Uterus (tissue), 4 donors: Measurements from ENCODE around the gene OLIG2. TPM values are rescaled to one million over a fixed set of nuclear protein-coding genes. Genes with fewer than 3 reads are reported as not detected.

Experiments
- DNase-seq, 2 donors: peaks; one replicate each; pipeline ENCODE4 v3.0.0-alpha.2; 2019 to 2020
- H3K27ac ChIP-seq, 2 donors: fragments of 200-600 bp; sonication (generic); 1 replicate in 1 of 2; 2 replicates in 1 of 2; pipeline ENCODE4 v1.5.1; 2016 to 2018
- H3K27me3 ChIP-seq, 2 donors: fragments of 200-600 bp; sonication (generic); one replicate each; pipeline ENCODE4 v1.5.1; 2018 to 2019; ENCODE audit warnings: control low read depth in 1 of 2
- H3K36me3 ChIP-seq, 2 donors: fragments of 200-600 bp; sonication (generic); one replicate each; pipeline ENCODE4 v1.5.1; 2019; ENCODE audit warnings: control low read depth in 1 of 2
- H3K4me1 ChIP-seq, 2 donors: fragments of 200-600 bp; sonication (generic); one replicate each; pipeline ENCODE4 v1.5.1; 2018 to 2019; ENCODE audit warnings: control low read depth in 1 of 2
- H3K4me3 ChIP-seq, 2 donors: fragments of 200-600 bp; sonication (generic); 1 replicate in 1 of 2; 2 replicates in 1 of 2; pipeline ENCODE4 v1.5.1; 2018 to 2019; ENCODE audit warnings: mild to moderate bottlenecking in 1 of 2
- H3K9me3 ChIP-seq, 2 donors: fragments of 200-600 bp; sonication (generic); one replicate each; pipeline ENCODE4 v1.5.1; 2019; ENCODE audit warnings: control low read depth in 1 of 2
- POLR2A ChIP-seq, 2 donors: fragments of 450-650 bp; IDR thresholded peaks; one replicate each; pipeline ENCODE4 v1.6.1; 2016; ENCODE audit warnings: antibody characterized with exemption in 2 of 2, mild to moderate bottlenecking in 1 of 2, moderate library complexity in 1 of 2
- intact Hi-C: fragments of 100-400 bp; cut with DNase I; formaldehyde crosslinking; loops from one replicate; pipeline ENCODE4 v1.15.1; 2023; ENCODE audit warnings: low total_unique reads
- total RNA-seq, 4 donors: library from RNA; depleted of rRNA in 3 of 4; stranded (reverse); fragments of >200 nt in 3 of 4; gene quantifications; one replicate each; pipeline versions ENCODE4 v1.1.0 to v1.2.4, GENCODE V29; 2014 to 2023
- TF ChIP-seq, protein P1 (sequence below), 4 experiments: fragments of 200-600 bp in 2 of 4; fragments of 450-650 bp in 2 of 4; sonication (generic) in 2 of 4; IDR thresholded peaks; one replicate each; pipeline ENCODE4 v1.5.1; 2016 to 2019; ENCODE audit warnings: antibody characterized with exemption in 4 of 4, mild to moderate bottlenecking in 2 of 4, moderate library complexity in 1 of 4
- donor health status: DM: yes; HTN: yes; CAD: no.

The OLIG2 gene
- total RNA-seq, 4 donors from 2014 or later: not detected

DNA sequence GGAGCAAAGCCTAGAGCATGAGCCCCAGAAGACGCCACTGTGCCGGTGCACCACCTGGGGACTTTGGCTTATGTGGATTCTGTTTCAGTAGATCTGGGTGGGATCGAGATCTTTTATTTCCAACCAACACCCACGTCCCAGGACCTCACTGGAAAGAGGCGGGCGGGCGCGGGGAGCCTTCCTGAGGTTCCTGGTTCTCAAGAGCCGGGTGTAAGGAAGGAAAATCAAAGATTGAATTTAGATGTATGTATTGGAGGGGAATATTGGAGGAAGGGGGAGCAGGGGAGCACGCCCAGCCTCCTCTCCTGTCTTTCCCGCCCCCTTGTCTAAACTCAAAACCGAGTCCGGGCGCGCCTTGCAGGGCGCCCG lies 6.2 kb upstream of the OLIG2 start:
- intact Hi-C loops: no loop called here
- no peaks in the 10 kb centered on the region for H3K9me3 ChIP-seq
- H3K4me3 ChIP-seq: no peak overlapping the region
- H3K36me3 ChIP-seq: no peaks in the 10 kb centered on the region
- H3K27ac ChIP-seq: no peak overlapping the region
- DNase-seq: no peak
- peaks cover 0 to 13% of the 10 kb centered on the region in 2 donors for H3K4me1 ChIP-seq
- TF ChIP-seq, protein P1, sequence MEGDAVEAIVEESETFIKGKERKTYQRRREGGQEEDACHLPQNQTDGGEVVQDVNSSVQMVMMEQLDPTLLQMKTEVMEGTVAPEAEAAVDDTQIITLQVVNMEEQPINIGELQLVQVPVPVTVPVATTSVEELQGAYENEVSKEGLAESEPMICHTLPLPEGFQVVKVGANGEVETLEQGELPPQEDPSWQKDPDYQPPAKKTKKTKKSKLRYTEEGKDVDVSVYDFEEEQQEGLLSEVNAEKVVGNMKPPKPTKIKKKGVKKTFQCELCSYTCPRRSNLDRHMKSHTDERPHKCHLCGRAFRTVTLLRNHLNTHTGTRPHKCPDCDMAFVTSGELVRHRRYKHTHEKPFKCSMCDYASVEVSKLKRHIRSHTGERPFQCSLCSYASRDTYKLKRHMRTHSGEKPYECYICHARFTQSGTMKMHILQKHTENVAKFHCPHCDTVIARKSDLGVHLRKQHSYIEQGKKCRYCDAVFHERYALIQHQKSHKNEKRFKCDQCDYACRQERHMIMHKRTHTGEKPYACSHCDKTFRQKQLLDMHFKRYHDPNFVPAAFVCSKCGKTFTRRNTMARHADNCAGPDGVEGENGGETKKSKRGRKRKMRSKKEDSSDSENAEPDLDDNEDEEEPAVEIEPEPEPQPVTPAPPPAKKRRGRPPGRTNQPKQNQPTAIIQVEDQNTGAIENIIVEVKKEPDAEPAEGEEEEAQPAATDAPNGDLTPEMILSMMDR (IDR thresholded peaks at IDR 0.05): no peak
- no peak for TF ChIP-seq POLR2A (IDR thresholded peaks at IDR 0.05)
- peaks cover 0 to 51% of the 10 kb centered on the region in 2 donors for H3K27me3 ChIP-seq

DNA sequence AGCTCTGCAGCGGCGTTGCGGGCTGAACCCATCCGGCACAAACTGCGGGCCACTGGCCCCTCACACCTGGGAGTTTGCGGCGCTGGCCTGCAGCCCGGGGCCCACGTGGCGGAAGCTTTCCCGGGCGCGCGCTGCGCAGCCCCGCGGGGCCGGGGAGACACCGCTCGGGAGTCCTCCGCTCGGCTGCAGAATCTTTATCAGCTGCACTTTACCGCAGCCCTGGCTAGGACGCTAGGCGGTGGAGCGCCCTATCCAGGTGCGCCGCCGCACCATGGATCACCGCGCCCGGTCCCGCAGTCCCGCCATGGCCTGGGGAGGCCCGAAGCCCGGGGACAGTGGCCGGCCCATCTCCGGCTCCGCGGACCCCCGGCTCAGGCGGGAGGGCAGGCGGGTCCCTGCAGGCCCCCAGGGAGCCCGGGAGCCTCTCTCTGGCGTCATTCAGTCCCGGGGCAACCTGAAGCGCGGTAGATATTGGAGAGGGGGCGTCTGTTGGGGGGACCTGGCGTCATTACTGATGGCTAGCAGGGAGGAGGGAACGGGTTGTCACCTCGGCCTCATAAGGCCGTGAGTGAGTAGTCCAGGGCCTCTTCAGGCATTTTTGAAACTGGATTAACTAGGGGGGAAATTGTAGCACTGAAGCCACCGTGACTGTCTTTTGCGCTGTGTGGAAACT lies 5.7 kb upstream of the OLIG2 start:
- intact Hi-C loops: no loop called here
- H3K4me1 ChIP-seq: peaks cover 0 to 15% of the 10 kb centered on the region in 2 donors
- peaks cover 0 to 56% of the 10 kb centered on the region in 2 donors for H3K27me3 ChIP-seq
- no peak overlapping the region for H3K4me3 ChIP-seq
- H3K27ac ChIP-seq: no peak overlapping the region
- DNase-seq: no peak
- H3K9me3 ChIP-seq: no peaks in the 10 kb centered on the region
- no peaks in the 10 kb centered on the region for H3K36me3 ChIP-seq
- TF ChIP-seq POLR2A (IDR thresholded peaks at IDR 0.05): no peak
- TF ChIP-seq, protein P1 (IDR thresholded peaks at IDR 0.05): no peak

GRCh38 chr21:33020558-33021100 lies 5.1 kb upstream of the OLIG2 start:
- H3K27ac ChIP-seq: no peak overlapping the region
- H3K9me3 ChIP-seq: no peaks in the 10 kb centered on the region
- peaks cover 0 to 63% of the 10 kb centered on the region in 2 donors for H3K27me3 ChIP-seq
- no peak for DNase-seq
- intact Hi-C loops: no loop called here
- no peaks in the 10 kb centered on the region for H3K36me3 ChIP-seq
- H3K4me3 ChIP-seq: no peak overlapping the region
- peaks cover 0 to 21% of the 10 kb centered on the region in 2 donors for H3K4me1 ChIP-seq
- TF ChIP-seq, protein P1 (IDR thresholded peaks at IDR 0.05): no peak
- no peak for TF ChIP-seq POLR2A (IDR thresholded peaks at IDR 0.05)

- intact Hi-C loops: no loop called here
- Histone ChIP-seq H3K9me3 (no peaks in the 10 kb centered on the region), H3K27me3 (peaks cover 0 to 68% of the 10 kb centered on the region in 2 donors), H3K36me3 (no peaks in the 10 kb centered on the region), H3K4me1 (peaks cover 0 to 23% of the 10 kb centered on the region in 2 donors), H3K4me3 (no peak overlapping the region), H3K27ac (no peak overlapping the region)
- no peak for DNase-seq
- TF ChIP-seq, protein P1 (IDR thresholded peaks at IDR 0.05): no peak
- TF ChIP-seq POLR2A (IDR thresholded peaks at IDR 0.05): no peak
These were observed 4.6 kb upstream of the OLIG2 start for GRCh38 chr21:33021150-33021549.

DNA sequence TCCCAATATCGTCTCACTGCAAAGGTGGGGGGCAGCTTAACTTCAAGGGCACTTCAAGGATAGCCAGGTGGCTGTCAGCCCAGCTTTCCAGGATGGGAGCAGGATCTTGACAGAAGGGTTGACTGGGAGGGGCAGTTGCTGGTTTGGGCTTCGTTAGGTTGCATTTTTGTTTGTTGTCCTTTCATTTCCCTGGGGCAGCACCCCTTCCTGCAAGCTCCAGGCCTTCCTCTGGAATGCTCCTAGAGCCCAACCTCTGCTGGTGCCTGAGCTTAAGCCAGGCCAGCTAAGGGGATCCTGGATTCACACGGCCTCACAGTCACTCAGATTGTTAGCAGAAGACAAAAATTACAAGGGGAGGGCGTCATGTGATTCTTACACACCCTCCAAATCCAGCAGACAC lies 4.1 kb upstream of the OLIG2 start:
- H3K27me3 ChIP-seq: peaks cover 0 to 73% of the 10 kb centered on the region in 2 donors
- H3K4me1 ChIP-seq: peaks cover 0 to 23% of the 10 kb centered on the region in 2 donors
- no peaks in the 10 kb centered on the region for H3K9me3 ChIP-seq
- TF ChIP-seq, protein P1 (IDR thresholded peaks at IDR 0.05): no peak
- TF ChIP-seq POLR2A (IDR thresholded peaks at IDR 0.05): no peak
- H3K4me3 ChIP-seq: no peak overlapping the region
- H3K27ac ChIP-seq: no peak overlapping the region
- intact Hi-C loops: no loop called here
- H3K36me3 ChIP-seq: no peaks in the 10 kb centered on the region
- no peak for DNase-seq
